Gastroesophageal sphincter (tissue), 4 donors: ENCODE results near the gene DCST1. TPM values are rescaled to one million over a fixed set of nuclear protein-coding genes. Genes with fewer than 3 reads are reported as not detected.
A peak's percentile ranks its signal among the peaks of the same experiment; 100 is the strongest.

Source experiments
- ATAC-seq: fragments of 150-250 bp; one replicate; pipeline ENCODE4 v1.9.1; 2016; ENCODE audit warnings: mild to moderate bottlenecking, moderate library complexity
- H3K27ac ChIP-seq, 4 donors: fragments of 200-600 bp; sonication (generic) in 3 of 4; 1 replicate in 3 of 4; 2 replicates in 1 of 4; pipeline ENCODE4 v1.5.1; 2016 to 2019
- H3K27me3 ChIP-seq: fragments of 200-600 bp; sonication (generic); one replicate; pipeline ENCODE4 v1.5.1; 2019
- H3K36me3 ChIP-seq, 2 donors: fragments of 200-600 bp; sonication (generic); one replicate each; pipeline ENCODE4 v1.5.1; 2019; ENCODE audit warnings: control low read depth in 1 of 2
- H3K4me1 ChIP-seq, 3 donors: fragments of 200-600 bp; sonication (generic); 1 replicate in 2 of 3; 2 replicates in 1 of 3; pipeline ENCODE4 v1.5.1; 2016 to 2019; ENCODE audit warnings: control low read depth in 2 of 3
- H3K4me3 ChIP-seq, 2 donors: fragments of 200-600 bp; sonication (generic); one replicate each; pipeline ENCODE4 v1.5.1; 2019; ENCODE audit warnings: mild to moderate bottlenecking in 1 of 2, moderate library complexity in 1 of 2
- H3K9me3 ChIP-seq, 3 donors: fragments of 200-600 bp; sonication (generic); one replicate each; pipeline ENCODE4 v1.5.1; 2017 to 2019; ENCODE audit warnings: control low read depth in 2 of 3
- EP300 ChIP-seq: sonication (generic); formaldehyde crosslinking; IDR thresholded peaks from one replicate; pipeline ENCODE4 v1.6.1; 2017; ENCODE audit warnings: antibody characterized with exemption, mild to moderate bottlenecking
- POLR2A ChIP-seq, 2 donors: fragments of 450-650 bp; IDR thresholded peaks; one replicate each; pipeline ENCODE4 v1.6.1; 2017; ENCODE audit warnings: antibody characterized with exemption in 2 of 2, mild to moderate bottlenecking in 2 of 2, moderate library complexity in 1 of 2
- POLR2AphosphoS5 ChIP-seq: sonication (generic); formaldehyde crosslinking; IDR thresholded peaks from one replicate; pipeline ENCODE4 v1.6.1; 2017; ENCODE audit warnings: antibody characterized with exemption
- WGBS, 2 donors: methylation state at CpG; one replicate each; pipeline ENCODE4 v1.1.5; 2018; ENCODE audit warnings: low coverage in 1 of 2; 5-methylcytosine and 5-hydroxymethylcytosine counted together
- total RNA-seq, 4 donors: library from RNA; depleted of rRNA; stranded (reverse); fragments of >200 nt; gene quantifications; one replicate each; pipeline ENCODE4 v1.1.0, GENCODE V29; 2016
- TF ChIP-seq, protein P1 (sequence below), 4 experiments: fragments of 200-600 bp in 2 of 4; fragments of 450-650 bp in 2 of 4; sonication (generic) in 1 of 4; IDR thresholded peaks; one replicate each; pipeline ENCODE4 v1.5.1; 2017 to 2019; ENCODE audit warnings: antibody characterized with exemption in 4 of 4, mild to moderate bottlenecking in 2 of 4, moderate library complexity in 2 of 4

DCST1 gene
- total RNA-seq, 4 donors from 2014 or later = not detected

DNA sequence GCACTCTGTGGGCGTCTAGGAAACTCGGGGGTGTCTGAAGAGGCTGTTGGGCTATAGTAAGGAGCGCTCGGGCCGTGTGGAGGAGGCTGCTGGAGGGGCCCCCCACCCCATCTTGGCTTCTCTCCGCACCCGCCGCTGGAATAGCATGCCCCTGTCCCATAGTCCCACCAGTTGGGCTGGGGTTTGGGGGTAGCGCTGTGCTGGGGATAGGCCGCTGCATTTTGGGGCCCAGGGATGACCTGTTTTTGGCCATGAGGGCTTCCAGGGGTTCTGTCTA is 45.5 kb downstream of the DCST1 start:
- peaks cover 11 to 56% (median 43%) of the 10 kb centered on the region in 3 donors for H3K4me1 ChIP-seq
- ATAC-seq = no peak
- no CpG with 5 or more reads among the region's 10 CpGs for WGBS, 2 donors
- H3K9me3 ChIP-seq = no peaks in the 10 kb centered on the region
- peaks cover 56% of the 10 kb centered on the region for H3K27me3 ChIP-seq
- H3K27ac ChIP-seq = peak overlapping the region in 1 of 4 donors; percentile 37
- TF ChIP-seq POLR2A (IDR thresholded peaks at IDR 0.05) (no peak), EP300 (no peak), POLR2AphosphoS5 (no peak)
- TF ChIP-seq, protein P1, sequence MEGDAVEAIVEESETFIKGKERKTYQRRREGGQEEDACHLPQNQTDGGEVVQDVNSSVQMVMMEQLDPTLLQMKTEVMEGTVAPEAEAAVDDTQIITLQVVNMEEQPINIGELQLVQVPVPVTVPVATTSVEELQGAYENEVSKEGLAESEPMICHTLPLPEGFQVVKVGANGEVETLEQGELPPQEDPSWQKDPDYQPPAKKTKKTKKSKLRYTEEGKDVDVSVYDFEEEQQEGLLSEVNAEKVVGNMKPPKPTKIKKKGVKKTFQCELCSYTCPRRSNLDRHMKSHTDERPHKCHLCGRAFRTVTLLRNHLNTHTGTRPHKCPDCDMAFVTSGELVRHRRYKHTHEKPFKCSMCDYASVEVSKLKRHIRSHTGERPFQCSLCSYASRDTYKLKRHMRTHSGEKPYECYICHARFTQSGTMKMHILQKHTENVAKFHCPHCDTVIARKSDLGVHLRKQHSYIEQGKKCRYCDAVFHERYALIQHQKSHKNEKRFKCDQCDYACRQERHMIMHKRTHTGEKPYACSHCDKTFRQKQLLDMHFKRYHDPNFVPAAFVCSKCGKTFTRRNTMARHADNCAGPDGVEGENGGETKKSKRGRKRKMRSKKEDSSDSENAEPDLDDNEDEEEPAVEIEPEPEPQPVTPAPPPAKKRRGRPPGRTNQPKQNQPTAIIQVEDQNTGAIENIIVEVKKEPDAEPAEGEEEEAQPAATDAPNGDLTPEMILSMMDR (IDR thresholded peaks at IDR 0.05) = no peak
- no peaks in the 10 kb centered on the region for H3K36me3 ChIP-seq
- peak overlapping the region in 1 of 2 donors; percentile 52 for H3K4me3 ChIP-seq

DNA sequence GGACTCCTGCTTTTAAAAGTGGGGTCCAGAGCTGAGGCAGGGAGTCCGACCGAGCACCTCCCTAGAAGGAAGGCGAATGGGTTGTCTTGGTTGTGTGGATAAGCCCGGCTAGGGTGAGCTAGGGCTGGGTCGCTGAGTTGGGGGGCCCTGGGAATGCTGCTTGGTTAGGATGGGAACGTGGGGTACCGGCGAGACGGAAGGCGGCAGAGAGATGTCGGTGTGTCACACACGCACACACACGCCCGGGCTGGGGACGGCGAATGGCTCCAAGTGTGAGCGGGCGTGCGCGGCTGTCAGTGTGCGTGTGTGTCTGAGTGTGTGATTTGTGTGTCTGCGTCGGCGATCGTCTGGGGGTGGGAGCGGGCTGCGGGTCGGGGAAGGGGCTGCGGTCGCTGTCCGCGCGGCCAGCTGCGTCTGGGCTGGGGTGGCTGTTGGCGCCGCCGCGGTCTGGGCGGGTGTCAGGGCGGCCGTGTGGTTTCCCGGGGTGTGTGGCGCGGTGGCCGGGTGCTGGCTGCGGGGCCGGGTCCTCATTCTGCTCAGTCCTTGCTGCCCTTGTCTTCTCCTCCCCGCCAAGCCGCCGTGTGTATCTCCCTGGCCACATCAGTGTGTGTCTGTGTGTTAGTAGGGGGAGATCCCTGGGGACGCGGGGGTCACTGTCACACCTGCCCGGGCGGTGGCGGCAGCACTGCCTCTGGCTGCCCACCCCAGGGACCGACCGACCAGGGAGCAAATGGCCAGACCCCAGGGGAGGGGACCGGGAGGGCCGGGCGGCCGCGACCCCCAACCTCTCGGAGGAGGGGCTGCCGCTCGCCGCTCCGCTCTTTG is 46.1 kb downstream of the DCST1 start:
- WGBS, 2 donors = 0% methylated on average over 1 of the region's 67 CpGs; no CpG with 5 or more reads in 1 of the 2 donors

DNA sequence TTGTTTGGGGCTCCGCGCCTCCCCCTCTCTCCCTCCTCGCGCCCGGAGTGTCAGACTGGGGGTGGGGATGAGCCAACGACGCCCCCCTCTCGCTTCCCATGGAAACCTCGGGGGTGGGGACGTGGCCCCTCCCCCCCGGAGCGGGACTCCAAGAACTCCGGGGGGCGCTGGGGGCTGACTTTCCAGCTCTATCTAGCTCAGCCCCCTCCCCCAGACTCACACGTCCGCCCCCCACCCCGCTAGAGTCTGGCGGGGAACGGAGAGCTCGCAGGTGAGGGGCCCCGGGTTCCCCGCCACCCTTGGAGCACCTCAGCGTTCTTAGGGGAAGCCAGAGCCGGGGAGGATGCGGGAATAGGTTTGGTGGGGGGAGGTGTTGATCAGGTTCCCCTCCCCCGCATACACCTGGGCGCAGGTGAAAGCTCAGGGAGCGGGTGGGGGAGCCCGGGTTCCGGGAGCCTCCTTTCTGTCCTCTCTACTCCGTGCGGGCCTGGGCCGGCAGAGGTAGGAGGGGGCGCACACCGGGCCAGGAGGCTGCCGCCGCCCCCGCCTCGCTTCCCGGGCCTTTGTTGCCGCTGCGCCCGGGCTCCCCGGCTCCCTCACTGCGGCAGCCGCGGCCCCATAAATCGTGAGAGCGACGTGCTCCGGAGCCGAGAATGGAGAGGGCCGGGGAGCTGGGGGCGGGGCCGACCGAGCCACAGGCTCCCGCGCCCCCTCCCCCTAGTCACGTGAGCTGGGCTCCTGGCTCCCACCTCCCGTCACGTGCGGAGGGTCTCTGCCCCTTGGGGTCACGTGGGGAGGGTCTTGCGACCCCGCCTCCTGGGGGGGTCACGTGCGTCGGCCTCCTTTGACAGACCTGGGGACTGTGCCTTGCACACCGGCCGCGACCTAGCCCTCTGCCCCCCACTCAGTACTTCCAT is 46.9 kb downstream of the DCST1 start:
- H3K27ac ChIP-seq = no peak overlapping the region
- H3K36me3 ChIP-seq = no peaks in the 10 kb centered on the region
- H3K4me1 ChIP-seq = peaks cover 11 to 65% (median 50%) of the 10 kb centered on the region in 3 donors
- peak overlapping the region in 1 of 2 donors; percentile 52 for H3K4me3 ChIP-seq
- no CpG with 5 or more reads among the region's 71 CpGs for WGBS, 2 donors
- TF ChIP-seq POLR2A (IDR thresholded peaks at IDR 0.05) (no peak), POLR2AphosphoS5 (no peak), EP300 (no peak)
- TF ChIP-seq, protein P1 (IDR thresholded peaks at IDR 0.05) = no peak
- H3K9me3 ChIP-seq = no peaks in the 10 kb centered on the region
- peaks cover 60% of the 10 kb centered on the region for H3K27me3 ChIP-seq
- ATAC-seq = no peak

More for the DNA sequence above, 46.1 kb downstream of the DCST1 start:
- no peaks in the 10 kb centered on the region for H3K9me3 ChIP-seq
- no peak for ATAC-seq
- H3K27me3 ChIP-seq = peaks cover 60% of the 10 kb centered on the region
- H3K4me1 ChIP-seq = peaks cover 11 to 61% (median 48%) of the 10 kb centered on the region in 3 donors
- no peaks in the 10 kb centered on the region for H3K36me3 ChIP-seq
- no peak for TF ChIP-seq POLR2AphosphoS5
- no peak for TF ChIP-seq EP300
- TF ChIP-seq, protein P1 (IDR thresholded peaks at IDR 0.05) = no peak
- no peak for TF ChIP-seq POLR2A (IDR thresholded peaks at IDR 0.05)
- no peak overlapping the region for H3K27ac ChIP-seq
- H3K4me3 ChIP-seq = peak overlapping the region in 1 of 2 donors; percentile 52

DNA sequence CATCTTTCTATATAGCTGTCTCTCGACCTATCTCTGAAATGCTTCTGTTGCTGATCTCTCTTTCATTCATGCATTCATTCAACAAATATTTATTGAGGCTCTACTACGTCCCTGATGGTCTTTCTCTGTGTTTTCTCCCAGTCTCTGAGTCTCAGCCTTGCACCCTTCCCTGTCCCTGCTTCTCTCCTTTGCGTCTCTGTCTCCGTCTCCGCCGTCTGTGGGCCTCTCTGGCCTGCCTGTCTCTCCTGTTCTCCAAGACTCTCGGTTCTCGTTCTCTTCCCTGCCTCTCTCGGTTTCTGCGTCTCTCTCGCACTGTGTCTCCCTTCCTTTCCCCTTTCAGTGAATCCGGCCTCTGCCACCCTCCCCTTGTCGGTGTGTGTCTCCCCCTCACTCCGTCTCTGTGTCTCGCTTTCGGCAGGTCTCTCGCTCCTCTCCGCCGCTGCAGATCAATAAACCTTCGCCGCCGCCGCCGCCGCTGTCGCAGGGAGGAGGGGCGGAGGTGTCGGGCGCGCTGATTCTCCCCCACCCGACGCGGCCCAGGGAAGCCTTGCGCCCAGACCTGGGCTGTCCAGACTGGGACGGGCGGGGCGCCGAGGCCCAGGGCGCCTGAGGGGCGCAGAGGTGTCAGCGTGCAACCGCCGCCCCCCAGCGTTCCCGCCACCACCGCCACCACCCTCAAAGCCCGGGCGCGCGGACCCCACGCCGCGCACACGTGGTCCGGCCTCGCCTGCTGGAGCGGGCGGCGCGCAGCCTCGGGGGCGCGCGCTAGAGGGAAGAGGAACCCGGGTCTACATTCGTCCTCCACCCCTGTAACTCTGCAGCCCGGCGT is 48.1 kb downstream of the DCST1 start:
- ATAC-seq = no peak
- no peak overlapping the region for H3K27ac ChIP-seq
- H3K4me1 ChIP-seq = peaks cover 11 to 76% (median 60%) of the 10 kb centered on the region in 3 donors
- WGBS, 2 donors = 11 to 22% methylated on average over 8 to 19 of the region's 68 CpGs
- no peaks in the 10 kb centered on the region for H3K9me3 ChIP-seq
- no peak for TF ChIP-seq EP300
- no peak for TF ChIP-seq POLR2AphosphoS5
- TF ChIP-seq, protein P1 (IDR thresholded peaks at IDR 0.05) = no peak
- TF ChIP-seq POLR2A (IDR thresholded peaks at IDR 0.05) = no peak
- H3K4me3 ChIP-seq = peak overlapping the region in 1 of 2 donors; percentile 34
- peaks cover 60% of the 10 kb centered on the region for H3K27me3 ChIP-seq
- H3K36me3 ChIP-seq = no peaks in the 10 kb centered on the region
